ENCODE results near the gene PAX8.

The PAX8 gene

GRCh38 chr2:113211226-113212105 lies 67.3 kb downstream of the PAX8 start:
- Histone ChIP-seq H3K27me3 (ENCODE audit: insufficient read depth, poor library complexity, severe bottlenecking) (no peaks in the 10 kb centered on the region), H3K27ac (replicated peaks) (no peak overlapping the region), H3K4me3 (replicated peaks; ENCODE audit: insufficient read depth, low read length) (no peak overlapping the region)
- no peak for DNase-seq (ENCODE audit: low read depth in 1 of 2, low spot score in 1 of 2)
- TF ChIP-seq GABPA (IDR thresholded peaks at IDR 0.05; ENCODE audit: low read depth) (no peak), CTCF (IDR thresholded peaks at IDR 0.05; ENCODE audit: insufficient read depth, low read length) (no peak), POLR2AphosphoS5 (IDR thresholded peaks at IDR 0.05; ENCODE audit: low read depth) (no peak), REST (IDR thresholded peaks at IDR 0.05; ENCODE audit: insufficient replicate concordance, low read depth) (no peak), SPI1 (IDR thresholded peaks at IDR 0.05; ENCODE audit: borderline replicate concordance, low read depth) (no peak)

DNA sequence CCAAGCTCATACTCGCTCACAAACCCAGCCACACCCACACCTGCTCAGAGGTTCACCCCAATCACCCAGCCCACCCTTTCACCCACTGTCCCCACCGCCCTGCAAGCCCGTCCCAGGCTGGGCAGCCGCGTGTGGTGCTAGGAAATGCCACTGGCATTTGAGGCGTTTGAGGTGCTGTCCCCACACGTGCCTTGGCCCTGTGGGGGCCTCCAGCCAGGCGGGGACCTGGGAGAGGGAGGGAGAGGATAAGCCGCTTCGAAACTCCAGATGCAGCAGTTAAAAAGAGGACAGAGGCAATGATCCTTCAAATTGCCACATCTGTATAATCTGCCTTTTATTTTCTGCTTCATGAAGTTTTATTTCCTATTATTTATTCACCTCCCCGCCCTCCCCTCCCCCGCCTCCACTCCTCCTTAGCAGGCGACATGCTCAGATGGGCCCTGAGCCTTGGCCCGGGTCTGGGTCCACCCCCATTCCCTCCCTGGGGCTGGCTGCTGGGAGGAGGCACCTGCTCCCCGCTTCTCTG lies 69.0 kb downstream of the PAX8 start:
- DNase-seq (ENCODE audit: low read depth in 1 of 2, low spot score in 1 of 2), result no peak
- Histone ChIP-seq H3K4me3 (replicated peaks; ENCODE audit: insufficient read depth, low read length) (no peak overlapping the region), H3K27ac (replicated peaks) (no peak overlapping the region), H3K27me3 (ENCODE audit: insufficient read depth, poor library complexity, severe bottlenecking) (no peaks in the 10 kb centered on the region)
- TF ChIP-seq REST (IDR thresholded peaks at IDR 0.05; ENCODE audit: insufficient replicate concordance, low read depth), result no peak
- TF ChIP-seq GABPA (IDR thresholded peaks at IDR 0.05; ENCODE audit: low read depth), result no peak
- TF ChIP-seq SPI1 (IDR thresholded peaks at IDR 0.05; ENCODE audit: borderline replicate concordance, low read depth), result no peak
- no peak for TF ChIP-seq POLR2AphosphoS5 (IDR thresholded peaks at IDR 0.05; ENCODE audit: low read depth)
- no peak for TF ChIP-seq CTCF (IDR thresholded peaks at IDR 0.05; ENCODE audit: insufficient read depth, low read length)

GRCh38 chr2:113209011-113209645 lies 69.6 kb downstream of the PAX8 start:
- DNase-seq (ENCODE audit: low read depth in 1 of 2, low spot score in 1 of 2), result no peak
- Histone ChIP-seq H3K27ac (replicated peaks) (no peak overlapping the region), H3K4me3 (replicated peaks; ENCODE audit: insufficient read depth, low read length) (no peak overlapping the region), H3K27me3 (ENCODE audit: insufficient read depth, poor library complexity, severe bottlenecking) (no peaks in the 10 kb centered on the region)
- TF ChIP-seq CTCF (IDR thresholded peaks at IDR 0.05; ENCODE audit: insufficient read depth, low read length) (no peak), GABPA (IDR thresholded peaks at IDR 0.05; ENCODE audit: low read depth) (no peak), REST (IDR thresholded peaks at IDR 0.05; ENCODE audit: insufficient replicate concordance, low read depth) (no peak), POLR2AphosphoS5 (IDR thresholded peaks at IDR 0.05; ENCODE audit: low read depth) (no peak)
